ENCODE data around the gene KIAA0232.

The KIAA0232 gene

GRCh38 chr4:6873792-6874461, 91.4 kb downstream of the KIAA0232 start:
- Histone ChIP-seq H3K4me1 (no peaks in the 10 kb centered on the region), H3K9me3 (no peaks in the 10 kb centered on the region), H3K36me3 (peaks cover 29% of the 10 kb centered on the region), H3K27me3 (no peaks in the 10 kb centered on the region), H3K4me3 (ENCODE audit: low read depth, low read length) (no peak overlapping the region)
- peak; percentile 91 for TF ChIP-seq CTCF (IDR thresholded peaks at IDR 0.05; ENCODE audit: low read depth, low read length)
- peak; percentile 80 for DNase-seq

GRCh38 chr4:6874981-6875380, 92.5 kb downstream of the KIAA0232 start:
- TF ChIP-seq CTCF (IDR thresholded peaks at IDR 0.05; ENCODE audit: low read depth, low read length): no peak
- peaks cover 35% of the 10 kb centered on the region for H3K36me3 ChIP-seq
- no peak for DNase-seq
- no peaks in the 10 kb centered on the region for H3K4me1 ChIP-seq
- H3K27me3 ChIP-seq: no peaks in the 10 kb centered on the region
- no peak overlapping the region for H3K4me3 ChIP-seq (ENCODE audit: low read depth, low read length)
- no peaks in the 10 kb centered on the region for H3K9me3 ChIP-seq

- no peak for DNase-seq
- H3K4me1 ChIP-seq: no peaks in the 10 kb centered on the region
- no peaks in the 10 kb centered on the region for H3K9me3 ChIP-seq
- H3K4me3 ChIP-seq (ENCODE audit: low read depth, low read length): no peak overlapping the region
- TF ChIP-seq CTCF (IDR thresholded peaks at IDR 0.05; ENCODE audit: low read depth, low read length): no peak
- no peaks in the 10 kb centered on the region for H3K27me3 ChIP-seq
- peaks cover 35% of the 10 kb centered on the region for H3K36me3 ChIP-seq
Measured at GRCh38 chr4:6875431-6875831, 92.9 kb downstream of the KIAA0232 start.

GRCh38 chr4:6876440-6876839, 93.9 kb downstream of the KIAA0232 start:
- peaks cover 40% of the 10 kb centered on the region for H3K36me3 ChIP-seq
- no peaks in the 10 kb centered on the region for H3K27me3 ChIP-seq
- TF ChIP-seq CTCF (IDR thresholded peaks at IDR 0.05; ENCODE audit: low read depth, low read length): no peak
- no peaks in the 10 kb centered on the region for H3K4me1 ChIP-seq
- DNase-seq: no peak
- no peak overlapping the region for H3K4me3 ChIP-seq (ENCODE audit: low read depth, low read length)
- no peaks in the 10 kb centered on the region for H3K9me3 ChIP-seq

GRCh38 chr4:6877067-6877466, 94.5 kb downstream of the KIAA0232 start:
- DNase-seq: no peak
- peaks cover 40% of the 10 kb centered on the region for H3K36me3 ChIP-seq
- no peaks in the 10 kb centered on the region for H3K4me1 ChIP-seq
- H3K27me3 ChIP-seq: no peaks in the 10 kb centered on the region
- TF ChIP-seq CTCF (IDR thresholded peaks at IDR 0.05; ENCODE audit: low read depth, low read length): no peak
- no peaks in the 10 kb centered on the region for H3K9me3 ChIP-seq
- no peak overlapping the region for H3K4me3 ChIP-seq (ENCODE audit: low read depth, low read length)

- DNase-seq: no peak
- no peak for TF ChIP-seq CTCF (IDR thresholded peaks at IDR 0.05; ENCODE audit: low read depth, low read length)
- H3K36me3 ChIP-seq: peaks cover 49% of the 10 kb centered on the region
- no peaks in the 10 kb centered on the region for H3K9me3 ChIP-seq
- no peaks in the 10 kb centered on the region for H3K4me1 ChIP-seq
- H3K27me3 ChIP-seq: no peaks in the 10 kb centered on the region
- H3K4me3 ChIP-seq (ENCODE audit: low read depth, low read length): no peak overlapping the region
Measured at GRCh38 chr4:6878451-6879059, 96.0 kb downstream of the KIAA0232 start.
